HEK293 (cell line): Measurements from ENCODE around the gene MAP3K14.
A peak's percentile ranks its signal among the peaks of the same experiment; 100 is the strongest.

ENCODE experiments used
- CTCF ChIA-PET: fragments of 350-600 bp; formaldehyde crosslinking; extraction: SDS; loops from one replicate; lab custom pipeline; 2021; ENCODE audit warnings: antibody characterized with exemption; lab: Yijun Ruan, JAX
- POLR2A ChIA-PET: fragments of 300-600 bp; formaldehyde crosslinking; extraction: SDS; loops from one replicate; lab custom pipeline; 2020; ENCODE audit warnings: antibody characterized with exemption, inconsistent platforms; lab: Yijun Ruan, JAX
- H3K27ac ChIP-seq: fragments of 200-500 bp; sonication (Bioruptor generic); 2 replicates; pipeline ENCODE4 v1.5.1; 2014; ENCODE audit warnings: low read depth, low read length, control low read depth, inconsistent platforms; ENCODE audit errors: extremely low read depth
- H3K36me3 ChIP-seq, 2 experiments: fragments of 200-500 bp in 1 of 2; sonication (Bioruptor generic) in 1 of 2; 1 replicate in 1 of 2; 2 replicates in 1 of 2; pipeline ENCODE4 v1.5.1; 2014 to 2017; ENCODE audit warnings: inconsistent platforms in 2 of 2, low read length in 2 of 2; ENCODE audit not compliant: control insufficient read depth in 2 of 2, insufficient read depth in 1 of 2
- H3K4me1 ChIP-seq: fragments of 200-500 bp; sonication (Bioruptor generic); 2 replicates; pipeline ENCODE4 v1.5.1; 2014; ENCODE audit warnings: mild to moderate bottlenecking, low read length, inconsistent platforms; ENCODE audit not compliant: control insufficient read depth, insufficient read depth
- H3K4me3 ChIP-seq: 2 replicates; pipeline ENCODE4 v1.5.1; 2011; ENCODE audit warnings: low read depth, mild to moderate bottlenecking, control low read depth, low read length, moderate library complexity
- H3K9me3 ChIP-seq: fragments of 200-500 bp; sonication (Bioruptor generic); 2 replicates; pipeline ENCODE4 v1.5.1; 2014; ENCODE audit warnings: low read depth, low read length, inconsistent platforms; ENCODE audit not compliant: control insufficient read depth, insufficient read depth
- EGR2 ChIP-seq: fragments of 450-650 bp; formaldehyde crosslinking; IDR thresholded peaks from 2 replicates; pipeline ENCODE4 v1.5.1; 2016; ENCODE audit warnings: low read depth, missing biosample characterization, missing genetic modification characterization
- GLIS2 ChIP-seq: fragments of 450-650 bp; formaldehyde crosslinking; IDR thresholded peaks from 2 replicates; pipeline ENCODE4 v1.5.1; 2016; ENCODE audit warnings: missing biosample characterization, missing genetic modification characterization
- PRDM1 ChIP-seq: fragments of 450-650 bp; formaldehyde crosslinking; IDR thresholded peaks from 2 replicates; pipeline ENCODE4; 2016; ENCODE audit warnings: missing biosample characterization, missing genetic modification characterization
- WT1 ChIP-seq: fragments of 450-650 bp; formaldehyde crosslinking; IDR thresholded peaks from 2 replicates; pipeline ENCODE4 v1.5.1; 2016; ENCODE audit warnings: missing biosample characterization, missing genetic modification characterization
- ZBTB21 ChIP-seq: fragments of 450-650 bp; formaldehyde crosslinking; IDR thresholded peaks from 2 replicates; pipeline ENCODE4 v1.5.1; 2017; ENCODE audit warnings: missing biosample characterization, missing genetic modification characterization
- ZBTB7A ChIP-seq: fragments of 450-650 bp; formaldehyde crosslinking; IDR thresholded peaks from 2 replicates; pipeline ENCODE4 v1.5.1; 2016; ENCODE audit warnings: low read depth, missing biosample characterization, missing genetic modification characterization
- ZBTB8A ChIP-seq: fragments of 450-650 bp; formaldehyde crosslinking; IDR thresholded peaks from 2 replicates; pipeline ENCODE4 v1.5.1; 2016; ENCODE audit warnings: missing biosample characterization, missing genetic modification characterization
- ZFHX2 ChIP-seq: fragments of 450-650 bp; formaldehyde crosslinking; conservative IDR thresholded peaks from 2 replicates; pipeline ENCODE4 v1.5.1; 2016; ENCODE audit warnings: missing biosample characterization, missing genetic modification characterization
- ZNF121 ChIP-seq: fragments of 450-650 bp; formaldehyde crosslinking; IDR thresholded peaks from 2 replicates; pipeline ENCODE4 v1.5.1; 2016; ENCODE audit warnings: missing biosample characterization, missing genetic modification characterization
- ZNF169 ChIP-seq: fragments of 450-650 bp; formaldehyde crosslinking; IDR thresholded peaks from 2 replicates; pipeline ENCODE4 v1.5.1; 2016; ENCODE audit warnings: missing biosample characterization, missing genetic modification characterization
- ZNF202 ChIP-seq: fragments of 450-650 bp; formaldehyde crosslinking; IDR thresholded peaks from 2 replicates; pipeline ENCODE4 v1.5.1; 2016; ENCODE audit warnings: missing biosample characterization, missing genetic modification characterization, borderline replicate concordance
- ZNF274 ChIP-seq, 2 experiments: fragments of 200-500 bp in 1 of 2; fragments of 450-650 bp in 1 of 2; sonication (Bioruptor generic) in 1 of 2; formaldehyde crosslinking in 1 of 2; IDR thresholded peaks; 2 replicates each; pipeline versions ENCODE4 v1.5.1 to v1.6.1; 2014 to 2016; ENCODE audit warnings: borderline replicate concordance in 1 of 2, inconsistent platforms in 1 of 2, low read length in 1 of 2, missing biosample characterization in 1 of 2, missing genetic modification characterization in 1 of 2
- ZNF280C ChIP-seq: fragments of 450-650 bp; formaldehyde crosslinking; IDR thresholded peaks from 2 replicates; pipeline ENCODE4 v1.5.1; 2016; ENCODE audit warnings: missing biosample characterization, missing genetic modification characterization
- ZNF354C ChIP-seq: fragments of 450-650 bp; formaldehyde crosslinking; IDR thresholded peaks from 2 replicates; pipeline ENCODE4 v1.5.1; 2016; ENCODE audit warnings: missing biosample characterization, missing genetic modification characterization, low read depth, borderline replicate concordance
- ZNF558 ChIP-seq: fragments of 450-650 bp; formaldehyde crosslinking; IDR thresholded peaks from 2 replicates; pipeline ENCODE4 v1.5.1; 2016; ENCODE audit warnings: missing biosample characterization, missing genetic modification characterization
- ZNF571 ChIP-seq: fragments of 450-650 bp; formaldehyde crosslinking; IDR thresholded peaks from 2 replicates; pipeline ENCODE4 v1.5.0; 2017; ENCODE audit warnings: missing biosample characterization, missing genetic modification characterization
- ZNF624 ChIP-seq: fragments of 450-650 bp; formaldehyde crosslinking; IDR thresholded peaks from 2 replicates; pipeline ENCODE4 v1.5.1; 2017; ENCODE audit warnings: missing biosample characterization, missing genetic modification characterization
- ZNF645 ChIP-seq: fragments of 450-650 bp; formaldehyde crosslinking; IDR thresholded peaks from 2 replicates; pipeline ENCODE4; 2016; ENCODE audit warnings: missing biosample characterization, missing genetic modification characterization
- ZNF747 ChIP-seq: fragments of 450-650 bp; formaldehyde crosslinking; IDR thresholded peaks from 2 replicates; pipeline ENCODE4 v1.5.1; 2016; ENCODE audit warnings: missing biosample characterization, missing genetic modification characterization
- ZSCAN4 ChIP-seq: fragments of 450-650 bp; formaldehyde crosslinking; IDR thresholded peaks from 2 replicates; pipeline ENCODE4 v1.5.1; 2017; ENCODE audit warnings: missing biosample characterization, missing genetic modification characterization
- ZXDB ChIP-seq: fragments of 450-650 bp; formaldehyde crosslinking; IDR thresholded peaks from 2 replicates; pipeline ENCODE4 v1.5.1; 2016; ENCODE audit warnings: missing biosample characterization, missing genetic modification characterization

Gene MAP3K14

GRCh38 chr17:45234641-45235415, 82.0 kb downstream of the MAP3K14 start (continued):
- TF ChIP-seq ZNF169 (no peak), ZNF571 (tag by site-specific recombination) (no peak)

- H3K36me3 ChIP-seq = no peaks in the 10 kb centered on the region
- no peak overlapping the region for H3K4me3 ChIP-seq
- CTCF ChIA-PET = interaction anchor here (0.6 to 11.7 kb wide), 8 partner anchors 14 to 181 kb away, joined by 3 to 192 read pairs (median 5); partner anchors contain the start of genes ACBD4 and FMNL1
- POLR2A ChIA-PET = no interaction called here
- no peaks in the 10 kb centered on the region for H3K9me3 ChIP-seq
- TF ChIP-seq GLIS2 (peak; percentile 23; the same call in 1 of the 2 replicates), ZNF121 (tag by site-specific recombination) (no peak)
- no peaks in the 10 kb centered on the region; the same call in 1 of the 2 replicates for H3K4me1 ChIP-seq
- no peak overlapping the region for H3K27ac ChIP-seq
These were observed 83.3 kb downstream of the MAP3K14 start for GRCh38 chr17:45233423-45233924.

GRCh38 chr17:45232514-45233422, 84.1 kb downstream of the MAP3K14 start:
- ChIA-PET CTCF (interaction anchor here (0.6 to 11.7 kb wide), 19 partner anchors 10 to 186 kb away, joined by 3 to 192 read pairs (median 5); partner anchors contain the start of genes ACBD4, FMNL1 and HEXIM1), POLR2A (interaction anchor here (2.1 kb wide), 2 partner anchors 14 to 15 kb away, joined by 4 read pairs; no protein-coding TSS in a partner anchor)
- no peaks in the 10 kb centered on the region for H3K9me3 ChIP-seq
- H3K4me1 ChIP-seq = no peaks in the 10 kb centered on the region; the same call in 1 of the 2 replicates
- no peak overlapping the region for H3K27ac ChIP-seq
- H3K4me3 ChIP-seq = no peak overlapping the region
- no peaks in the 10 kb centered on the region for H3K36me3 ChIP-seq
- no peak for TF ChIP-seq ZNF121 (tag by site-specific recombination)
- peak; percentile 92 for TF ChIP-seq ZFHX2 (tag by site-specific recombination)
- no peak for TF ChIP-seq ZBTB8A (tag by site-specific recombination)
- TF ChIP-seq ZNF624 (tag by site-specific recombination) = no peak
- no peak for TF ChIP-seq ZXDB
- TF ChIP-seq ZNF354C (tag by site-specific recombination) = no peak
- TF ChIP-seq ZNF202 (tag by site-specific recombination) = no peak
- TF ChIP-seq WT1 (tag by site-specific recombination) = no peak
- TF ChIP-seq ZNF274 (IDR thresholded peaks at IDR 0.05; ENCODE audit: low read length) = no peak
- TF ChIP-seq ZNF274 (tag by site-specific recombination; IDR thresholded peaks at IDR 0.05; ENCODE audit: borderline replicate concordance) = no peak
- TF ChIP-seq ZNF645 (tag by site-specific recombination) = no peak
- TF ChIP-seq ZNF280C (tag by site-specific recombination) = no peak
- no peak for TF ChIP-seq ZBTB21 (tag by site-specific recombination)
- TF ChIP-seq EGR2 (tag by site-specific recombination) = peak; percentile 93
- TF ChIP-seq ZNF747 (tag by site-specific recombination) = no peak
- TF ChIP-seq ZBTB7A = no peak
- no peak for TF ChIP-seq PRDM1 (tag by site-specific recombination)
- TF ChIP-seq ZNF558 (tag by site-specific recombination) = no peak
- no peak for TF ChIP-seq GLIS2
- TF ChIP-seq ZSCAN4 (tag by site-specific recombination) = peak; percentile 82
